GM10847 (cell line): ENCODE data around the gene FBXL7.

Source experiments
- POLR2A ChIP-seq: IDR thresholded peaks from 2 replicates; pipeline ENCODE4 v1.6.1; 2011; ENCODE audit not compliant: insufficient read length; ENCODE audit errors: extremely low read depth

The FBXL7 gene

GRCh38 chr5:15492545-15492944, 7.4 kb upstream of the FBXL7 start:
- no peak for TF ChIP-seq POLR2A

- no peak for TF ChIP-seq POLR2A
Measured at GRCh38 chr5:15493501-15493900, 6.5 kb upstream of the FBXL7 start.

- TF ChIP-seq POLR2A, result no peak
Measured at GRCh38 chr5:15495026-15495425, 5.0 kb upstream of the FBXL7 start.

GRCh38 chr5:15496886-15497285, 3.1 kb upstream of the FBXL7 start:
- no peak for TF ChIP-seq POLR2A

GRCh38 chr5:15500325-15501001, 483 bp downstream of the FBXL7 start:
- TF ChIP-seq POLR2A, result no peak

- no peak for TF ChIP-seq POLR2A
Measured at GRCh38 chr5:15501091-15501791, 1.3 kb downstream of the FBXL7 start.

GRCh38 chr5:15502208-15502607, 2.2 kb downstream of the FBXL7 start:
- no peak for TF ChIP-seq POLR2A

GRCh38 chr5:15506146-15506545, 6.2 kb downstream of the FBXL7 start:
- no peak for TF ChIP-seq POLR2A

- TF ChIP-seq POLR2A, result no peak
Measured at GRCh38 chr5:15506897-15507296, 6.9 kb downstream of the FBXL7 start.

GRCh38 chr5:15510092-15510491, 10.1 kb downstream of the FBXL7 start:
- no peak for TF ChIP-seq POLR2A

- no peak for TF ChIP-seq POLR2A
Measured at GRCh38 chr5:15510831-15511230, 10.9 kb downstream of the FBXL7 start.

GRCh38 chr5:15513431-15513830, 13.5 kb downstream of the FBXL7 start:
- no peak for TF ChIP-seq POLR2A

GRCh38 chr5:15513911-15514310, 13.9 kb downstream of the FBXL7 start:
- no peak for TF ChIP-seq POLR2A

GRCh38 chr5:15515229-15515628, 15.2 kb downstream of the FBXL7 start:
- no peak for TF ChIP-seq POLR2A

- no peak for TF ChIP-seq POLR2A
Measured at GRCh38 chr5:15516486-15516885, 16.5 kb downstream of the FBXL7 start.

GRCh38 chr5:15518786-15519185, 18.8 kb downstream of the FBXL7 start:
- no peak for TF ChIP-seq POLR2A

- TF ChIP-seq POLR2A, result no peak
Measured at GRCh38 chr5:15520856-15521255, 20.9 kb downstream of the FBXL7 start.

- no peak for TF ChIP-seq POLR2A
Measured at GRCh38 chr5:15521381-15522186, 21.6 kb downstream of the FBXL7 start.
